Testis (tissue), 2 donors: ENCODE measurements around the gene OXCT2.

Experiments used
- POLR2A ChIP-seq: fragments of 450-650 bp; IDR thresholded peaks from one replicate; pipeline ENCODE4 v1.6.1; 2017; ENCODE audit warnings: antibody characterized with exemption, mild to moderate bottlenecking, moderate library complexity
- TF ChIP-seq, protein P1 (sequence below), 3 experiments: fragments of 450-650 bp in 2 of 3; fragments of 200-600 bp in 1 of 3; sonication (generic) in 1 of 3; IDR thresholded peaks; one replicate each; pipeline ENCODE4 v1.5.1; 2016 to 2019; ENCODE audit warnings: antibody characterized with exemption in 3 of 3, mild to moderate bottlenecking in 2 of 3, moderate library complexity in 1 of 3

DNA sequence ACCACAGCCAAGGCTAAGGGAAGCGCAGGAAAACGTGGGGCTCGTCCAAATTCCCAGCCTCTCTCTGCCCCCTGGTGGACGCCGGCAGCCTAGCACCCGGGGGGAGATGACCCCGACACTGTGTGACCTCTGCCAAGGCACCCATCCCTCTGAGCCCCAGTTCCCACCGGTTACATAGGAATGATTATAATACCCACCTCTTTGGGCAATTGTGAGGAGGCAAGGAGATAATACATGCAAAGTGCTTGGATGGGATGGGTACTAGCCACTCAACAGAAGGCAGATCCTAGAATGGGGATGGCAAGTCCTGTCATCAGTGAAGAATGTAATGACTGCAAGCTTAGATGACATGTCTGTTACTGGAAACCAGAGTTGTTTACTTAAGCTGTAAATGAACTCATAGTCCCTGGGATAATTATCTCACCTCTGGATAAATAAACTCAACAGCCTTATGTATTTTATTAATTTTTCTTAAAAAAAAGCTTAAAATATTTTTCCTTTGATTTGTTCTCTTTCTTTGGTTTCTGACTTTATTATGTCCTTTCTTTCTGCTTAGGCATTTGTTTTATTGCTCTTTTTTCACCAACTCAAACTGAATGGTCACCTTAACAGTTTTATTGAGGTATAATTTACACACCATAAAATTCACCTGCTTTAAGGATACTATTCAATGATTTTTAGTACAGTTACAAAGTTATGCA is 28.8 kb upstream of the OXCT2 start:
- TF ChIP-seq POLR2A: no peak
- TF ChIP-seq, protein P1, sequence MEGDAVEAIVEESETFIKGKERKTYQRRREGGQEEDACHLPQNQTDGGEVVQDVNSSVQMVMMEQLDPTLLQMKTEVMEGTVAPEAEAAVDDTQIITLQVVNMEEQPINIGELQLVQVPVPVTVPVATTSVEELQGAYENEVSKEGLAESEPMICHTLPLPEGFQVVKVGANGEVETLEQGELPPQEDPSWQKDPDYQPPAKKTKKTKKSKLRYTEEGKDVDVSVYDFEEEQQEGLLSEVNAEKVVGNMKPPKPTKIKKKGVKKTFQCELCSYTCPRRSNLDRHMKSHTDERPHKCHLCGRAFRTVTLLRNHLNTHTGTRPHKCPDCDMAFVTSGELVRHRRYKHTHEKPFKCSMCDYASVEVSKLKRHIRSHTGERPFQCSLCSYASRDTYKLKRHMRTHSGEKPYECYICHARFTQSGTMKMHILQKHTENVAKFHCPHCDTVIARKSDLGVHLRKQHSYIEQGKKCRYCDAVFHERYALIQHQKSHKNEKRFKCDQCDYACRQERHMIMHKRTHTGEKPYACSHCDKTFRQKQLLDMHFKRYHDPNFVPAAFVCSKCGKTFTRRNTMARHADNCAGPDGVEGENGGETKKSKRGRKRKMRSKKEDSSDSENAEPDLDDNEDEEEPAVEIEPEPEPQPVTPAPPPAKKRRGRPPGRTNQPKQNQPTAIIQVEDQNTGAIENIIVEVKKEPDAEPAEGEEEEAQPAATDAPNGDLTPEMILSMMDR (IDR thresholded peaks at IDR 0.05): peak; percentile 82 to 92 (median 86)
